NCI-H748 (cell line): ENCODE results near the gene HOXC9.

Experiments
- DNase-seq: peaks from one replicate; lab custom pipeline; 2025; ENCODE audit not compliant: unreplicated experiment; lab: John Stamatoyannopoulos, UW

HOXC9 gene

DNA sequence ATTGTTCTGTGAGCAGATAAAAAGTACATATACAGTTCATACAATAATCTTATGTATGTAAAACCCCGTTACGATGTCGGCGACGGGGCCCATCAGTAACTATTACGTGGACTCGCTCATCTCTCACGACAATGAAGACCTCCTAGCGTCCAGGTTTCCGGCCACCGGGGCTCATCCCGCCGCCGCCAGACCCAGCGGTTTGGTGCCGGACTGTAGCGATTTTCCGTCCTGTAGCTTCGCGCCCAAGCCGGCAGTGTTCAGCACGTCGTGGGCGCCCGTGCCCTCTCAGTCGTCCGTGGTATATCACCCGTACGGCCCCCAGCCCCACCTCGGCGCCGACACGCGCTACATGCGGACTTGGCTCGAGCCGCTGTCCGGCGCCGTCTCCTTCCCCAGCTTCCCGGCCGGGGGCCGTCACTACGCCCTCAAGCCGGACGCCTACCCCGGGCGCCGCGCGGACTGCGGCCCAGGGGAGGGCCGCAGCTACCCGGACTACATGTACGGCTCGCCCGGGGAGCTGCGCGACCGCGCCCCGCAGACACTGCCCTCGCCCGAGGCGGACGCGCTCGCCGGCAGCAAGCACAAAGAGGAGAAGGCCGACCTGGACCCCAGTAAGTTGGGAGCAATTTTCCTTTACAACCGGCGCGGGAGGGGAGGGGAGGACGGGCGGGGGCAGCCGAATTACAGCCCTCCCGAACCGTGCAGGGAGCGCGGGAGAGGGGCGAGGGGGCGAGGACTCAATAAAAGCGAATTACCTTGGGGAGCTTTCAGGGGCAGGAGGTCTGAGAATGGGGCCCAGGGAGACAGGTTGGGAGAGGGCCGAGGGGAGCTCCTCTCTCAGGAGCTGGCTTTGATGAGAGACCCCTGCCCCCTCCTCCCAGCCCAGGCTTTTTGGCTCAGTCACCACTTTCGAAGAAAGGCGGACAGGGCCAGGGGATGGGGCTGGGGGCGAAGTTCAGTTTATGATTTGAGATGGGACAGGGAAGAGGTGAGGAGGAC, at the start of gene HOXC9:
TSS of gene HOXC9 (plus strand) at position 46 of the 999 bp plus-strand sequence. CDS start at position 74, 28 bp downstream.
- peak; percentile 76 for DNase-seq

GRCh38 chr12:53950437-53950773, 49.6 kb upstream of the HOXC9 start:
- peak; percentile 53 for DNase-seq

DNA sequence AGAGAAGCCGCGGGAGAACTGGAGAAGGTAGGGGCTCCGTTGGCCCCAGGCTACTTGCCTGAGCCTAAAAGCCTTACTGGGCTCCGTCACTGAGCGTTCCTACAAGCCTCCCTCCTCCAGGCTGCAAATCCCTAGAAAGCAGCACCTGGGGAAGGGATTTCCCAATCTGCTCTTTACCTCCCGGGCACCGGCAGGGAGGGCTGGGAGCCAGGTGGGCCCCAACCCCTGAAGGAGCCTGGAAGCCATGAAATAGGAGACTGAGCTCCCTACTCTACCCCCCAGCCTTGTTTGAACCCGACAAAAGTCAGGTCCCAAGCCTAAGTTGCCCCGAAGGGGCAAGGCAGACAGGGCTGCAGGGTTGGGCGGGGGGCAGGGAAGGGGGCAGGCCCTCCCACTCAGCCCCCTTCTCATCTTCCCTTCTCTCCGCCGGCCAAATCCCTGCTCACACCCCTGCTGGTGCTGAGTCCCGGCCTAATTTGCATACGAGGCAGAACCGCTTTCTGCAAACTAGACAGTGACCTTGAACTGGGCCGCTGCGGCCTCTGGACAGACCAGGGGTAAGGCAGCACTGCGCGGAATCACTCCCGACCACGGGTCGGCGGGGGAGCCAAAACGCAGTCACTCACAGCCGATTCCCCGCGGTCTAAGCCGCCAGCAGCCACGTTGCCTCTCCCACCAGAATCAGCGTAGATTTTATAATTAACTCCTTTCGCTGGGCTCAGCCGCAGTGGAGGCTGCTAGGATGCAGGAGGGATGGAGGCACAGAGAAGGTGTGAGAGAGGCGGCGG, 49.0 kb upstream of the HOXC9 start:
- no peak for DNase-seq

- DNase-seq: no peak
Measured at GRCh38 chr12:53951577-53952334, 48.2 kb upstream of the HOXC9 start.

DNA sequence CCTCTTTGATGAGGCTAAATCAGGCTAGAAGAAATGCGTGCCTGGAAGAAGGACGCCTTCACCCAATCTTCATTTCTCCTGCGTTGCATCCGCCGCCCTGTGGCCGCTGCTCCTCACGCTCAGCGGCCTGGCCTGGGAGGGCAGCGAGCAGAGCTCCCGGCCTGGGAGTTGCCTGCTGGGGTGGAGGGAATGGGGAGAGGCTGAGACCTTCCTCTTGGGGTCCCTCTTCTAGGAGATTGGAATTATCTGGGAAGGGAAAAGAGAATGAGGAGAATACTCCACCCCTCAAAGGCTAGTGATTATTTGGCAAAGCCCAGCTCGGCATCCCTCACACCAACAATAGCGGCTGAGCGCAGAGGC, 47.6 kb upstream of the HOXC9 start:
- DNase-seq: no peak

- DNase-seq: no peak
Measured at GRCh38 chr12:53952871-53953734, 46.9 kb upstream of the HOXC9 start.

DNA sequence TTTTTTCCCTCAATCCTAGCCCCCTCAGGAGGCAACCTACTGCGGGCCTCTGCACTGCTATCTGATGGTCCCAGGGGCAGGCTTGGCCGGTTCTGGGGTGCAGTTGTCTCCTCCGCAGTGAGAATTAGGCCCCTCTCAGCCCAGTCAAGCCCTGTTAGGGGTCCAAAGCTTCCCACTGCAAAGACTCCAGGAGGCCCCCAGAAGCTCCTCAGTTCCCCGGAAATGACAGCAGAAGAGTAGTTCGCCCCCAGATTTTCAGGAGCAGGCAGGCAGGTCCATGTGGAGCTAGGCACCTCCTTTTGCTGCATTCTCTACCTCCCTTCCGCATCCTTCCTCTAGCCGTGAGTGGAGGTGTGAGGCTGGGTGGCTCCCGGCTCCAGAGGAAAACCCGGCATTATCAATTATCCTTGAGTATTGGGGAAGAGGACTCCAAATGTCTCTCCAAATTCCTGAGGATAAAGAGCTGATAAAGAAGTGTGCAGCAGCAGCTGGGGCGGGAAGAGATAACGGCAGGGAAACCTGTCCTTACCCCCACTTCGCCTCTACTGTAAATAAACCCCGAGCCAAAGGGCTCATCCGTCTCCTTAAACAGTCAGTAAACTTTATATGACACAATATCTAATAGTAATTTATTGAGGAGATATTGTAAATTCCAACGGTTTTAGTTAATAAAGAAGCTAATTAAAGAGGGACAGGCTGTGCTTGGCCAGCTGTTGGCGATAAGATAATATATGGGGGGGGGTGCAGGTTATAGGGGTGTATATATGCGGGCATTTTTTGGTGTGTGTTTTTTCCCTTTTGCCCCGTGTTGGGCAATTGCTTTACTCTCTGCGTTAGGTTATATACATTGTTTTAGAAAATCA, 45.9 kb upstream of the HOXC9 start:
- no peak for DNase-seq

- DNase-seq: no peak
Measured at GRCh38 chr12:53954694-53955035, 45.3 kb upstream of the HOXC9 start, which contains the start of gene HOXC12. Gene HOXC12, plus strand, starts transcription at chr12:53954903. Its CDS starts 27 bp downstream, at chr12:53954930.

- DNase-seq: no peak
Measured at GRCh38 chr12:53955036-53955775, 44.8 kb upstream of the HOXC9 start.

GRCh38 chr12:53955776-53956250, 44.1 kb upstream of the HOXC9 start:
- DNase-seq: no peak

- no peak for DNase-seq
Measured at GRCh38 chr12:53956251-53956887, 43.6 kb upstream of the HOXC9 start.

- DNase-seq: no peak
Measured at GRCh38 chr12:53956914-53957536, 42.9 kb upstream of the HOXC9 start.

GRCh38 chr12:53958128-53958527, 41.8 kb upstream of the HOXC9 start:
- no peak for DNase-seq

DNA sequence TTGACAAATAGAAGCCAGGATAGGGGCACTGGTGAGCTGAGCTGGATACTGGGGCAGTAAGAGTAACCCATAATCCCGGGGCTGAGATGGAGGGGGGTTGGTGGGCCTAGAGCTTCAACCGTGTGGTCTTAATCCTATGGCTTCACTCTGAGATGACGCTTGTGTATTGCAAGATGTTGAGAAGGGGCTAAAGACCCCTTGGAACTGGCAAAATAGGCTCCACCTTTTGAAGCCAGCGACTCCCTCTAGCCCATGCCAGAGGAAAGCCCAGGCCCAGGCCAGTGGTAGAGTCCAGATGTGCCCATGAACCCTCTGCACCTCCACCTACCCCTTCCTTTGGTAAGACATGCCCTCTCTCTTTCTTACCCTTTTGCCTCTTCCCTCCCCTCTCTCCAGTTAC, 40.6 kb upstream of the HOXC9 start:
- no peak for DNase-seq

- DNase-seq: no peak
Measured at GRCh38 chr12:53960187-53961024, 39.6 kb upstream of the HOXC9 start.

DNA sequence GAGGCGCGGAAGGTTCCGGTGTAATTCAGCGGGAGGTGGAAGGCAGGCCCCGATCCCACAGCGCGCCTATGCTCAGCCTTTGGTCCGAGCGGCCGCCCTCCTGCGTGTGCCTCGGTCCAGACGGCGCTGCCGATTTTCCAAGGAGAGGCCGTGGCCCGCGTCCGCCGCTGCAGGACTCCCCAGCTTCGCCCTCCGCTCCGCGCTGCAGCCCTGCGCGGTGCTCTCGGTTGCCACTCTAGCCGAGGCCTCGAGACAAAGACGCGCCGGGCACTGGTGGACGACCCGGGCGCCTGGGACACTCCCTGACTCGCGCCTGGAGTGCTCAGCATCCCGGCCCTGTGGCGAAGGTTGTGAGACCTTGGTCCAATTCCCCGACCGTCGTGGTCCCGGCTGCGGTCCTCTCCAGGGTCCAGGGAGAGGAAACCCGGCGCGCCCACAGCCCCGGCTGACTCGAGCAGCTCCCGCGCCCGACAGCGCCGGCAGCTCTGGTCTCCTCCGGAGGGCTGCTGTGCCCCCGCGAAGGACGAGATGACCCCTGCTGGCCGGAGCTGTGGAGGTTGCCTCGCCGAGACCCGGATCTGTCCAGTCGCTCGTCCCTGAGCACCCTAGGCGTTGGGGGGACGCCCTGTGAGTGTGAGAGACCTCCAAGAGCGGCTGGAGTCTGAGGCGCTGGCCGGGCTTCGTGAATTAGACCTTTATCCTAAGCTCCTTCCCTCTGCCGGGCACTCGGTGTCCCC, 38.8 kb upstream of the HOXC9 start:
- DNase-seq: no peak
